T-cell (primary cell): ENCODE data around the gene SLC6A6. TPM values are rescaled to one million over a fixed set of nuclear protein-coding genes. Genes with fewer than 3 reads are reported as not detected.
"Not testable (repeated sequence)": the region's sequence is repeated elsewhere in the genome, so short reads cannot be mapped to it uniquely, and the experiment has no call there.

Source experiments
- ATAC-seq, 4 experiments: fragments of 200-7000 bp in 3 of 4; fragments of 150-1000 bp in 1 of 4; cut with Tn5 transposase; replicated peaks in 1 of 4; 1 replicate in 3 of 4; 2 replicates in 1 of 4; pipeline ENCODE4 v1.10.0; 2021; ENCODE audit warnings: moderate library complexity in 3 of 4, mild to moderate bottlenecking in 2 of 4, moderate number of reproducible peaks in 1 of 4
- CTCF ChIA-PET, 2 donors: fragments of 300-600 bp; sonication (Branson Sonifier 250); formaldehyde crosslinking; loops; one replicate each; lab custom pipeline; 2022; ENCODE audit warnings: antibody characterized with exemption in 2 of 2; lab: Charles Lee
- POLR2A ChIA-PET, 2 donors: fragments of 300-600 bp; sonication (Branson Sonifier 250); formaldehyde crosslinking; loops; one replicate each; lab custom pipeline; 2022; ENCODE audit warnings: antibody characterized with exemption in 2 of 2; lab: Charles Lee
- DNase-seq, 35 experiments: peaks; one replicate each; pipeline versions ENCODE4 v3.0.0 to v3.0.0-alpha.2; 2013 to 2023
- H3K27ac ChIP-seq: one replicate; pipeline ENCODE4 v1.5.1; 2013; ENCODE audit warnings: low read length
- H3K27me3 ChIP-seq, 2 experiments: replicated peaks in 1 of 2; 1 replicate in 1 of 2; 2 replicates in 1 of 2; pipeline versions ENCODE4 v1.6.1 to v1.7.0; 2013; ENCODE audit warnings: low read length in 1 of 2, mixed read lengths in 1 of 2; ENCODE audit not compliant: control insufficient read depth in 2 of 2, insufficient read depth in 2 of 2; ENCODE audit errors: extremely low read depth in 1 of 2
- H3K36me3 ChIP-seq, 2 donors: 1 replicate in 1 of 2; 2 replicates in 1 of 2; pipeline versions ENCODE4 v1.6.1 to v1.7.0; 2013; ENCODE audit warnings: low read length in 1 of 2; ENCODE audit not compliant: control insufficient read depth in 2 of 2, insufficient read depth in 1 of 2; ENCODE audit errors: extremely low read depth in 1 of 2
- H3K4me1 ChIP-seq, 2 experiments: 1 replicate in 1 of 2; 2 replicates in 1 of 2; pipeline versions ENCODE4 v1.6.1 to v1.7.0; 2013; ENCODE audit warnings: low read length in 2 of 2, mixed read lengths in 1 of 2; ENCODE audit not compliant: insufficient read depth in 2 of 2, control insufficient read depth in 1 of 2; ENCODE audit errors: extremely low read depth in 1 of 2
- H3K4me3 ChIP-seq, 2 donors: 1 replicate in 1 of 2; 2 replicates in 1 of 2; pipeline versions ENCODE4 v1.5.1 to v1.7.0; 2013; ENCODE audit warnings: mild to moderate bottlenecking in 2 of 2, low read length in 1 of 2, moderate library complexity in 1 of 2; ENCODE audit not compliant: control insufficient read depth in 1 of 2; ENCODE audit errors: extremely low read depth in 1 of 2
- H3K9me3 ChIP-seq: 2 replicates; pipeline ENCODE4 v1.7.0; 2013
- H3K27ac Mint-ChIP-seq, 2 donors: one replicate each; pipeline ENCODE4 v1.8.0; 2020 to 2021; ENCODE audit warnings: mild to moderate bottlenecking in 2 of 2, mixed read lengths in 2 of 2
- H3K27me3 Mint-ChIP-seq, 2 donors: one replicate each; pipeline ENCODE4 v1.8.0; 2021 to 2022; ENCODE audit warnings: mixed read lengths in 2 of 2
- H3K36me3 Mint-ChIP-seq: one replicate; pipeline ENCODE4 v1.8.0; 2021; ENCODE audit warnings: mixed read lengths
- H3K4me1 Mint-ChIP-seq, 3 donors: one replicate each; pipeline ENCODE4 v1.8.0; 2020 to 2022; ENCODE audit warnings: mixed read lengths in 3 of 3, mild to moderate bottlenecking in 1 of 3
- H3K4me3 Mint-ChIP-seq, 3 donors: one replicate each; pipeline ENCODE4 v1.8.0; 2020 to 2022; ENCODE audit warnings: mild to moderate bottlenecking in 3 of 3, mixed read lengths in 3 of 3, moderate library complexity in 3 of 3
- H3K9me3 Mint-ChIP-seq, 3 donors: one replicate each; pipeline ENCODE4 v1.8.0; 2020 to 2022; ENCODE audit warnings: mixed read lengths in 3 of 3
- WGBS: methylation state at CpG from one replicate; pipeline ENCODE4 v1.1.5; 2013; ENCODE audit warnings: missing lambda C conversion rate; ENCODE audit not compliant: insufficient coverage; 5-methylcytosine and 5-hydroxymethylcytosine counted together
- total RNA-seq, 35 experiments: library from RNA in 6 of 35; stranded (reverse) in 6 of 35; fragments of 120-200 nt in 1 of 35; gene quantifications; one replicate each; pipeline versions ENCODE4 v1.2.1 to v1.2.4 and lab custom pipeline; 2013 to 2026

SLC6A6 gene
- total RNA-seq, 5 donors from 2014 or later (not counting 1 experiment from before 2014, with no cell fraction given) = 49.3 to 72.5 (median 63.6) TPM

DNA sequence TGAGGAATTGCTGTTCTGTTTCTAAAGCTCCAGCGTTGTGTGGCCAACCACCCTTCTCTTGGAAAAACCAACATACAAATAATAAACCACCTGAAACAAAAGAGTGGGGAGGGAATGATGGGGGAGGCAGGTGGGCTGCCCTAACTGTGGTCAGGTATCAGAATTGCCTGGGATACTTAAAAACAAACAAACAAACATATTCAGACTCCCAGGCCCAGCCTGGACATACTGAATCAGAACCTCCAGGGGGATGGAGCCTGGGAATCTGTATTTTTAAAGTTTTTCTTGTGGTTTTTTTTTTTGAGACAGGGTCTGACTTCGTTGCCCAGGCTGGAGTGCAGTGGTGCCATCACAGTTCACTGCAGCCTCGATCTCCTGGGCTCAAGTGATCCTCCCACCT lies 4.4 kb downstream of the SLC6A6 start:
- H3K27ac Mint-ChIP-seq = no peak overlapping the region

DNA sequence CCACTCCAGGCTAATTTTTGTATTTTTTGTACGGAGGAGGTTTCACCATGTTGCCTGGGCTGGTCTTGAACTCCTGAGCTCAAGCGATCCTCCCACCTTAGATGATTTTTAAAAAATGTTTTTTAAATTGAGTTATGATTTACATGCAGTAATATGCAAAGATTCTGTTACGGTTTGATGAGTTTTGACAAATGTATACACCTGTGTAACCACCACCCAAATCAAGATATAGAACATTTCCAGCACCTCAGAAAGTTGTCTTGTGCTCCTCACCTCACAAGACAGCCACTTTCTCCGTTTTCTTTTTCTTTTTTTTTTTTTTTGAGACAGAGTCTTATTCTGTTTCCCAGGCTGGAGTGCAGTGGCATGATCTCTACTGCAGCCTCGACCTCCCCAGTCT lies 4.8 kb downstream of the SLC6A6 start:
- H3K4me3 Mint-ChIP-seq = no peak overlapping the region

More for the DNA sequence above, 4.4 kb downstream of the SLC6A6 start:
- Histone ChIP-seq H3K27me3 (no peaks in the 10 kb centered on the region), H3K4me1 (peaks cover 8 to 56% of the 10 kb centered on the region in 2 experiments), H3K36me3 (peaks cover 0 to 16% of the 10 kb centered on the region in 2 donors), H3K27ac (no peak overlapping the region), H3K4me3 (no peak overlapping the region), H3K9me3 (no peaks in the 10 kb centered on the region)
- H3K36me3 Mint-ChIP-seq = peaks cover 15% of the 10 kb centered on the region
- 80% methylated on average over 1 of the region's 3 CpGs for WGBS
- H3K4me1 Mint-ChIP-seq = peaks cover 43 to 69% (median 60%) of the 10 kb centered on the region in 3 donors
- no peak for DNase-seq
- ATAC-seq = no peak
- ChIA-PET POLR2A (interaction anchor here in 1 of 2 donors (0.7 kb wide), 1 partner anchor 10 kb away, joined by 3 read pairs; no protein-coding TSS in a partner anchor), CTCF (no interaction called here)
- H3K9me3 Mint-ChIP-seq = no peaks in the 10 kb centered on the region
- H3K4me3 Mint-ChIP-seq = no peak overlapping the region
- no peaks in the 10 kb centered on the region for H3K27me3 Mint-ChIP-seq

DNA sequence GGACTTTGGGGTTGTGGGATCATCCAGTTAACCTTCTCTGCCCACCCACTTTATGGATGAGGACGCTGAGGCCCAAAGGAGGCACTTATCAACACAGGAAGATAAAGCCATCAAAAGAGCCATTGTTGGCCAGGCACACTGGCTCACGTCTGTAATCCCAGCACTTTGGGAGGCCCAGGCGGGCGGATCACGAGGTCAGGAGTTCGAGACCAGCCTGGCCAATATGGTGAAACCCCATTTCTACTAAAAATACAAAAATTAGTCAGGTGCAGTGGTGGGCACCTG lies 7.3 kb downstream of the SLC6A6 start:
- H3K9me3 Mint-ChIP-seq, H3K4me3 ChIP-seq, CTCF ChIA-PET, H3K9me3 ChIP-seq, POLR2A ChIA-PET, ATAC-seq, H3K27ac ChIP-seq, H3K27me3 Mint-ChIP-seq, H3K27ac Mint-ChIP-seq, DNase-seq, H3K27me3 ChIP-seq, H3K4me3 Mint-ChIP-seq: not testable (repeated sequence)
- Histone ChIP-seq H3K4me1 (peaks cover 0 to 40% of the 10 kb centered on the region in 2 experiments), H3K36me3 (peaks cover 0 to 23% of the 10 kb centered on the region in 2 donors)
- WGBS = 92% methylated on average over 2 of the region's 6 CpGs
- Mint-ChIP-seq H3K36me3 (peaks cover 15% of the 10 kb centered on the region), H3K4me1 (peaks cover 35 to 57% (median 47%) of the 10 kb centered on the region in 3 donors)

More for the DNA sequence above, 4.8 kb downstream of the SLC6A6 start:
- POLR2A ChIA-PET = interaction anchor here in 1 of 2 donors (0.7 kb wide), 1 partner anchor 10 kb away, joined by 3 read pairs; no protein-coding TSS in a partner anchor
- H3K36me3 Mint-ChIP-seq = peaks cover 15% of the 10 kb centered on the region
- H3K27ac Mint-ChIP-seq = no peak overlapping the region
- CTCF ChIA-PET = no interaction called here
- Histone ChIP-seq H3K9me3 (no peaks in the 10 kb centered on the region), H3K27ac (no peak overlapping the region), H3K4me1 (peaks cover 8 to 51% of the 10 kb centered on the region in 2 experiments), H3K27me3 (no peaks in the 10 kb centered on the region), H3K36me3 (peaks cover 0 to 16% of the 10 kb centered on the region in 2 donors), H3K4me3 (no peak overlapping the region)
- ATAC-seq (no peak), DNase-seq (no peak)
- H3K27me3 Mint-ChIP-seq = no peaks in the 10 kb centered on the region
- 57% methylated on average over 1 of the region's 5 CpGs for WGBS
- H3K4me1 Mint-ChIP-seq = peaks cover 44 to 64% (median 59%) of the 10 kb centered on the region in 3 donors
- H3K9me3 Mint-ChIP-seq = no peaks in the 10 kb centered on the region

DNA sequence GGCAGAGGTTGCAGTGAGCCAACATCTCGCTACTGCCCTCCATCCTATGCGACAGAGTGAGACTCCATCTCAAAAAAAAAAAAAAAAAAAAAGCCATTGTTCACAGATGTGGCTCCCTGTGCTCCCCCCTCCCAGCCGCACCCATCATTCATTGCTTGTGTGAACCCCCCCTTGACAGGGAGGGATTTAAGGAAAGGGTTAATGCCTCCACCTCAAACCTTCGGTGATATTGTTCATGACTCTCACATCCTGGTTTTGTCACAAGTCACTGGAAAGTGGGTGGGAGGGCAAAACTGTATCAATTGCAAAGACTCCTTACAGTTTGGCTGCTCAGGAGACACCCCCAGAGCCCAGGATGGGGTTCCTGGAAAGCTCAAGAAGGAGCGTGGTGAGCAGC lies 7.7 kb downstream of the SLC6A6 start:
- Histone ChIP-seq H3K27me3 (no peaks in the 10 kb centered on the region), H3K4me1 (peaks cover 0 to 37% of the 10 kb centered on the region in 2 experiments), H3K9me3 (no peaks in the 10 kb centered on the region), H3K27ac (no peak overlapping the region), H3K36me3 (peaks cover 0 to 27% of the 10 kb centered on the region in 2 donors), H3K4me3 (no peak overlapping the region)
- Mint-ChIP-seq H3K27me3 (no peaks in the 10 kb centered on the region), H3K4me1 (peaks cover 37 to 57% (median 43%) of the 10 kb centered on the region in 3 donors), H3K27ac (no peak overlapping the region), H3K4me3 (no peak overlapping the region), H3K36me3 (peaks cover 18% of the 10 kb centered on the region), H3K9me3 (no peaks in the 10 kb centered on the region)
- ChIA-PET CTCF (no interaction called here), POLR2A (no interaction called here)
- DNase-seq (no peak), ATAC-seq (no peak)
- WGBS = 88% methylated on average over 2 of the region's 5 CpGs

- peaks cover 32 to 51% (median 38%) of the 10 kb centered on the region in 3 donors for H3K4me1 Mint-ChIP-seq
- Histone ChIP-seq H3K9me3 (no peaks in the 10 kb centered on the region), H3K36me3 (peaks cover 1 to 27% of the 10 kb centered on the region in 2 donors), H3K4me1 (peaks cover 0 to 33% of the 10 kb centered on the region in 2 experiments), H3K27ac (no peak overlapping the region), H3K27me3 (no peaks in the 10 kb centered on the region), H3K4me3 (no peak overlapping the region)
- peak in 1 of 35 experiments; percentile 38 for DNase-seq
- POLR2A ChIA-PET = no interaction called here
- CTCF ChIA-PET = no interaction called here
- WGBS = 63% methylated on average over 6 of the region's 6 CpGs
- H3K9me3 Mint-ChIP-seq = no peaks in the 10 kb centered on the region
- peak overlapping the region in 1 of 2 donors; percentile 36 for H3K27ac Mint-ChIP-seq
- peaks cover 17% of the 10 kb centered on the region for H3K36me3 Mint-ChIP-seq
- no peak overlapping the region for H3K4me3 Mint-ChIP-seq
- H3K27me3 Mint-ChIP-seq = no peaks in the 10 kb centered on the region
- peak in 1 of 4 experiments; percentile 42 for ATAC-seq
Observed at GRCh38 chr3:14410503-14411165, 8.2 kb downstream of the SLC6A6 start.

GRCh38 chr3:14411166-14411526 lies 8.7 kb downstream of the SLC6A6 start:
- Mint-ChIP-seq H3K9me3 (no peaks in the 10 kb centered on the region), H3K27ac (peak overlapping the region in 1 of 2 donors; percentile 36), H3K4me1 (peaks cover 28 to 47% (median 33%) of the 10 kb centered on the region in 3 donors), H3K36me3 (peaks cover 16% of the 10 kb centered on the region), H3K27me3 (no peaks in the 10 kb centered on the region), H3K4me3 (no peak overlapping the region)
- H3K36me3 ChIP-seq = peaks cover 5 to 31% of the 10 kb centered on the region in 2 donors
- ChIA-PET CTCF (no interaction called here), POLR2A (interaction anchor here in 1 of 2 donors (0.6 kb wide), 1 partner anchor 445 kb away, joined by 3 read pairs; no protein-coding TSS in a partner anchor)
- no peaks in the 10 kb centered on the region for H3K9me3 ChIP-seq
- ATAC-seq (no peak), DNase-seq (no peak)
- H3K27me3 ChIP-seq = no peaks in the 10 kb centered on the region
- H3K4me3 ChIP-seq = no peak overlapping the region
- no peak overlapping the region for H3K27ac ChIP-seq
- peaks cover 0 to 28% of the 10 kb centered on the region in 2 experiments for H3K4me1 ChIP-seq
- WGBS = 95% methylated on average over 9 of the region's 9 CpGs
